ENCODE results near the gene EPHB1. TPM values are rescaled to one million over a fixed set of nuclear protein-coding genes. Genes with fewer than 3 reads are reported as not detected.

Gene EPHB1
- polyA plus RNA-seq, 1 donor from 2014 or later = 18.7 TPM

- Histone ChIP-seq H2AFZ (ENCODE audit: low read depth, low read length) (no peak overlapping the region), H3K4me3 (ENCODE audit: low read length) (no peak overlapping the region), H3K9me3 (ENCODE audit: low read length) (no peaks in the 10 kb centered on the region), H3K27ac (ENCODE audit: low read length) (no peak overlapping the region), H3K9ac (ENCODE audit: low read length) (no peak overlapping the region), H3K79me2 (replicated peaks; ENCODE audit: insufficient read depth, low read length) (peaks cover 4% of the 10 kb centered on the region), H3K9me2 (ENCODE audit: insufficient read depth, low read length) (no peaks in the 10 kb centered on the region), H3F3A (ENCODE audit: insufficient read depth, low read length, poor library complexity, severe bottlenecking) (no peaks in the 10 kb centered on the region), H4K20me1 (ENCODE audit: insufficient read depth) (no peaks in the 10 kb centered on the region), H3K36me3 (ENCODE audit: insufficient read depth, low read length) (no peaks in the 10 kb centered on the region), H3K4me2 (ENCODE audit: low read length) (no peak overlapping the region), H3K27me3 (ENCODE audit: insufficient read depth, low read depth, low read length) (no peaks in the 10 kb centered on the region)
- TF ChIP-seq POLR2AphosphoS5 (IDR thresholded peaks at IDR 0.05) = no peak
- TF ChIP-seq MXI1 (conservative IDR thresholded peaks at IDR 0.05; ENCODE audit: poor library complexity, severe bottlenecking) = no peak
Observed at GRCh38 chr3:134900482-134900881, 105.4 kb downstream of the EPHB1 start.

GRCh38 chr3:134901461-134901860 is 106.4 kb downstream of the EPHB1 start:
- Histone ChIP-seq H4K20me1 (ENCODE audit: insufficient read depth) (no peaks in the 10 kb centered on the region), H3K9me2 (ENCODE audit: insufficient read depth, low read length) (no peaks in the 10 kb centered on the region), H3K4me2 (ENCODE audit: low read length) (no peak overlapping the region), H3K9me3 (ENCODE audit: low read length) (no peaks in the 10 kb centered on the region), H3K79me2 (replicated peaks; ENCODE audit: insufficient read depth, low read length) (peaks cover 4% of the 10 kb centered on the region), H3K27ac (ENCODE audit: low read length) (no peak overlapping the region), H3K9ac (ENCODE audit: low read length) (no peak overlapping the region), H3K4me3 (ENCODE audit: low read length) (no peak overlapping the region), H3K36me3 (ENCODE audit: insufficient read depth, low read length) (no peaks in the 10 kb centered on the region), H3K27me3 (ENCODE audit: insufficient read depth, low read depth, low read length) (no peaks in the 10 kb centered on the region), H3F3A (ENCODE audit: insufficient read depth, low read length, poor library complexity, severe bottlenecking) (no peaks in the 10 kb centered on the region), H2AFZ (ENCODE audit: low read depth, low read length) (no peak overlapping the region)
- no peak for TF ChIP-seq RAD21 (conservative IDR thresholded peaks at IDR 0.05)
- no peak for TF ChIP-seq EZH2 (IDR thresholded peaks at IDR 0.05; ENCODE audit: borderline replicate concordance, insufficient read depth, low read length, poor library complexity, severe bottlenecking)
- no peak for TF ChIP-seq TAF1 (IDR thresholded peaks at IDR 0.05; ENCODE audit: low read depth)
- no peak for TF ChIP-seq CTCF (IDR thresholded peaks at IDR 0.05; ENCODE audit: poor library complexity, severe bottlenecking)
- no peak for TF ChIP-seq POLR2AphosphoS5 (IDR thresholded peaks at IDR 0.05)

- Histone ChIP-seq H4K20me1 (ENCODE audit: insufficient read depth) (no peaks in the 10 kb centered on the region), H3F3A (ENCODE audit: insufficient read depth, low read length, poor library complexity, severe bottlenecking) (no peaks in the 10 kb centered on the region), H3K9ac (ENCODE audit: low read length) (peak overlapping the region; percentile 1), H3K79me2 (replicated peaks; ENCODE audit: insufficient read depth, low read length) (peaks cover 4% of the 10 kb centered on the region), H2AFZ (ENCODE audit: low read depth, low read length) (no peak overlapping the region), H3K4me3 (ENCODE audit: low read length) (peak overlapping the region; percentile 6), H3K27me3 (ENCODE audit: insufficient read depth, low read depth, low read length) (no peaks in the 10 kb centered on the region), H3K36me3 (ENCODE audit: insufficient read depth, low read length) (no peaks in the 10 kb centered on the region), H3K9me3 (ENCODE audit: low read length) (no peaks in the 10 kb centered on the region), H3K27ac (ENCODE audit: low read length) (no peak overlapping the region), H3K4me2 (ENCODE audit: low read length) (no peak overlapping the region), H3K9me2 (ENCODE audit: insufficient read depth, low read length) (no peaks in the 10 kb centered on the region)
- TF ChIP-seq TAF1 (IDR thresholded peaks at IDR 0.05; ENCODE audit: low read depth) (no peak), RAD21 (conservative IDR thresholded peaks at IDR 0.05) (no peak), POLR2AphosphoS5 (IDR thresholded peaks at IDR 0.05) (no peak), EP300 (conservative IDR thresholded peaks at IDR 0.05; ENCODE audit: poor library complexity, severe bottlenecking) (no peak), SMC3 (conservative IDR thresholded peaks at IDR 0.05; ENCODE audit: poor library complexity) (no peak), MXI1 (conservative IDR thresholded peaks at IDR 0.05; ENCODE audit: poor library complexity, severe bottlenecking) (no peak)
Observed at GRCh38 chr3:134903837-134904236, 108.8 kb downstream of the EPHB1 start.
